ENCODE results near the gene SLC7A6OS. TPM values are rescaled to one million over a fixed set of nuclear protein-coding genes. Genes with fewer than 3 reads are reported as not detected.

SLC7A6OS gene
- total RNA-seq, 1 experiment from 2014 or later = 16.4 TPM

- Histone ChIP-seq H3K9me3 (ENCODE audit: control insufficient read depth in 1 of 2, insufficient read depth in 1 of 2, low read depth in 1 of 2, low read length in 2 of 2) (no peaks in the 10 kb centered on the region), H3K4me1 (ENCODE audit: control insufficient read depth in 1 of 2, insufficient read depth in 2 of 2, low read length in 2 of 2) (no peaks in the 10 kb centered on the region), H3K79me2 (ENCODE audit: insufficient read depth, low read length) (no peaks in the 10 kb centered on the region), H3K9me2 (ENCODE audit: insufficient read depth) (no peaks in the 10 kb centered on the region), H2AFZ (ENCODE audit: low read depth, low read length, poor library complexity, severe bottlenecking) (no peak overlapping the region), H3K27me3 (ENCODE audit: insufficient read depth, low read length) (no peaks in the 10 kb centered on the region), H3K4me3 (replicated peaks in 1 of 2; ENCODE audit: low read depth in 1 of 2, low read length in 2 of 2) (no peak overlapping the region), H3K36me3 (ENCODE audit: control insufficient read depth in 1 of 2, insufficient read depth in 2 of 2, low read length in 2 of 2) (peaks cover 3 to 31% of the 10 kb centered on the region in 2 experiments), H3K4me2 (ENCODE audit: low read length) (no peak overlapping the region), H4K20me1 (ENCODE audit: insufficient read depth) (no peaks in the 10 kb centered on the region), H3K9ac (ENCODE audit: low read length) (no peak overlapping the region), H3K27ac (ENCODE audit: low read depth, low read length) (no peak overlapping the region)
- no peak for TF ChIP-seq YY1 (IDR thresholded peaks at IDR 0.05; ENCODE audit: extremely low read depth, insufficient replicate concordance, low read depth, low read length)
- TF ChIP-seq CEBPB (IDR thresholded peaks at IDR 0.05; ENCODE audit: low read depth) = no peak
- TF ChIP-seq, protein P1, sequence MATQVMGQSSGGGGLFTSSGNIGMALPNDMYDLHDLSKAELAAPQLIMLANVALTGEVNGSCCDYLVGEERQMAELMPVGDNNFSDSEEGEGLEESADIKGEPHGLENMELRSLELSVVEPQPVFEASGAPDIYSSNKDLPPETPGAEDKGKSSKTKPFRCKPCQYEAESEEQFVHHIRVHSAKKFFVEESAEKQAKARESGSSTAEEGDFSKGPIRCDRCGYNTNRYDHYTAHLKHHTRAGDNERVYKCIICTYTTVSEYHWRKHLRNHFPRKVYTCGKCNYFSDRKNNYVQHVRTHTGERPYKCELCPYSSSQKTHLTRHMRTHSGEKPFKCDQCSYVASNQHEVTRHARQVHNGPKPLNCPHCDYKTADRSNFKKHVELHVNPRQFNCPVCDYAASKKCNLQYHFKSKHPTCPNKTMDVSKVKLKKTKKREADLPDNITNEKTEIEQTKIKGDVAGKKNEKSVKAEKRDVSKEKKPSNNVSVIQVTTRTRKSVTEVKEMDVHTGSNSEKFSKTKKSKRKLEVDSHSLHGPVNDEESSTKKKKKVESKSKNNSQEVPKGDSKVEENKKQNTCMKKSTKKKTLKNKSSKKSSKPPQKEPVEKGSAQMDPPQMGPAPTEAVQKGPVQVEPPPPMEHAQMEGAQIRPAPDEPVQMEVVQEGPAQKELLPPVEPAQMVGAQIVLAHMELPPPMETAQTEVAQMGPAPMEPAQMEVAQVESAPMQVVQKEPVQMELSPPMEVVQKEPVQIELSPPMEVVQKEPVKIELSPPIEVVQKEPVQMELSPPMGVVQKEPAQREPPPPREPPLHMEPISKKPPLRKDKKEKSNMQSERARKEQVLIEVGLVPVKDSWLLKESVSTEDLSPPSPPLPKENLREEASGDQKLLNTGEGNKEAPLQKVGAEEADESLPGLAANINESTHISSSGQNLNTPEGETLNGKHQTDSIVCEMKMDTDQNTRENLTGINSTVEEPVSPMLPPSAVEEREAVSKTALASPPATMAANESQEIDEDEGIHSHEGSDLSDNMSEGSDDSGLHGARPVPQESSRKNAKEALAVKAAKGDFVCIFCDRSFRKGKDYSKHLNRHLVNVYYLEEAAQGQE (IDR thresholded peaks at IDR 0.05; ENCODE audit: low read depth) = no peak
- no peak for TF ChIP-seq FOSL1 (IDR thresholded peaks at IDR 0.05; ENCODE audit: low read depth)
- no peak for TF ChIP-seq POLR2AphosphoS5 (IDR thresholded peaks at IDR 0.05; ENCODE audit: low read depth, low read length)
- TF ChIP-seq RAD21 (IDR thresholded peaks at IDR 0.05; ENCODE audit: low read depth) = no peak
- no peak for TF ChIP-seq ZNF274 (IDR thresholded peaks at IDR 0.05; ENCODE audit: low read depth, low read length)
- no peak for TF ChIP-seq MAX (IDR thresholded peaks at IDR 0.05)
- BruUV-seq (replicated peaks) = no TSS peak
- no peak for ATAC-seq
- DNase-seq (ENCODE audit: low read depth, low spot score) = no peak
- intact Hi-C loops (cut with micrococcal nuclease) = no loop called here
- POLR2A ChIA-PET = no interaction called here
- RAD21 ChIA-PET (ENCODE audit: low non-redundant PET in 1 of 2, low total read pairs in 2 of 2, uncharacterized antibody in 2 of 2, unreplicated experiment in 2 of 2) = no interaction called here
- CTCF ChIA-PET = no interaction called here
Observed at GRCh38 chr16:68353366-68353765, 42.6 kb upstream of the SLC7A6OS start.
